ENCODE data around the gene CACNA1E. TPM values are rescaled to one million over a fixed set of nuclear protein-coding genes. Genes with fewer than 3 reads are reported as not detected.

CACNA1E gene
- total RNA-seq, 1 donor, result not detected

DNA sequence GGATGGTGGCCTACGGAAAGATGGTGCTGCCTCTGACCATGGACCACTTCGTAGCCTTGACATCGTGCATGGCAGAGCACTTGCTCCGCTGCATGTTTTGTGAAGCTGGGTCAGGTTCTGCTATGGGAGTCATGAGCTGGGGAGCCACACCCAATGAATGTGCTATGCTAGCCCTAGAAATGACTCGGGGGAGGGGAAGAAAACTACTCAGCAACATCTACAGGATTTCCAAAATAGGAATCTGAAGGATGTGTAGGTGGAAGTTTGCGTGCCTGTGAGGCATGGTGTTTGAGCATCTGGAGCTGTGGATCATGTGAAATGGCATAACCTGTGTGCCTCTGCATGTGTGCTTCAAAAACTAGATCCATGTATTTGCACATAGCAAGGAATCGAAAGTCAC is 247.3 kb downstream of the CACNA1E start:
- no peak for DNase-seq (ENCODE audit: low read depth)
- H3K4me3 ChIP-seq (ENCODE audit: low read depth, low read length), result no peak overlapping the region
- TF ChIP-seq, protein P1, sequence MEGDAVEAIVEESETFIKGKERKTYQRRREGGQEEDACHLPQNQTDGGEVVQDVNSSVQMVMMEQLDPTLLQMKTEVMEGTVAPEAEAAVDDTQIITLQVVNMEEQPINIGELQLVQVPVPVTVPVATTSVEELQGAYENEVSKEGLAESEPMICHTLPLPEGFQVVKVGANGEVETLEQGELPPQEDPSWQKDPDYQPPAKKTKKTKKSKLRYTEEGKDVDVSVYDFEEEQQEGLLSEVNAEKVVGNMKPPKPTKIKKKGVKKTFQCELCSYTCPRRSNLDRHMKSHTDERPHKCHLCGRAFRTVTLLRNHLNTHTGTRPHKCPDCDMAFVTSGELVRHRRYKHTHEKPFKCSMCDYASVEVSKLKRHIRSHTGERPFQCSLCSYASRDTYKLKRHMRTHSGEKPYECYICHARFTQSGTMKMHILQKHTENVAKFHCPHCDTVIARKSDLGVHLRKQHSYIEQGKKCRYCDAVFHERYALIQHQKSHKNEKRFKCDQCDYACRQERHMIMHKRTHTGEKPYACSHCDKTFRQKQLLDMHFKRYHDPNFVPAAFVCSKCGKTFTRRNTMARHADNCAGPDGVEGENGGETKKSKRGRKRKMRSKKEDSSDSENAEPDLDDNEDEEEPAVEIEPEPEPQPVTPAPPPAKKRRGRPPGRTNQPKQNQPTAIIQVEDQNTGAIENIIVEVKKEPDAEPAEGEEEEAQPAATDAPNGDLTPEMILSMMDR (IDR thresholded peaks at IDR 0.05; ENCODE audit: insufficient read depth, low read length), result no peak

DNA sequence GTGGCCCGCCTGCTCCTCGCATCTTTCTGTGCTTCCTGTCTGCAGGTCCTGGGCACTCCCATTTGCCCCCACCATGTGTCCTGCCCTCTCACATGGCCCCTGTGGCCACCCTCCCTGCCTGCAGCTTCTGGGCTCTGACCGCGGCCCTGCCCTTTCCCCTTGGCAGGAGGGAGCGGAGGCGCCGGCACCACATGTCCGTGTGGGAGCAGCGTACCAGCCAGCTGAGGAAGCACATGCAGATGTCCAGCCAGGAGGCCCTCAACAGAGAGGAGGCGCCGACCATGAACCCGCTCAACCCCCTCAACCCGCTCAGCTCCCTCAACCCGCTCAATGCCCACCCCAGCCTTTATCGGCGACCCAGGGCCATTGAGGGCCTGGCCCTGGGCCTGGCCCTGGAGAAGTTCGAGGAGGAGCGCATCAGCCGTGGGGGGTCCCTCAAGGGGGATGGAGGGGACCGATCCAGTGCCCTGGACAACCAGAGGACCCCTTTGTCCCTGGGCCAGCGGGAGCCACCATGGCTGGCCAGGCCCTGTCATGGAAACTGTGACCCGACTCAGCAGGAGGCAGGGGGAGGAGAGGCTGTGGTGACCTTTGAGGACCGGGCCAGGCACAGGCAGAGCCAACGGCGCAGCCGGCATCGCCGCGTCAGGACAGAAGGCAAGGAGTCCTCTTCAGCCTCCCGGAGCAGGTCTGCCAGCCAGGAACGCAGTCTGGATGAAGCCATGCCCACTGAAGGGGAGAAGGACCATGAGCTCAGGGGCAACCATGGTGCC is 249.1 kb downstream of the CACNA1E start:
- TF ChIP-seq, protein P1 (IDR thresholded peaks at IDR 0.05; ENCODE audit: insufficient read depth, low read length), result no peak
- DNase-seq (ENCODE audit: low read depth), result no peak
- H3K4me3 ChIP-seq (ENCODE audit: low read depth, low read length), result no peak overlapping the region

DNA sequence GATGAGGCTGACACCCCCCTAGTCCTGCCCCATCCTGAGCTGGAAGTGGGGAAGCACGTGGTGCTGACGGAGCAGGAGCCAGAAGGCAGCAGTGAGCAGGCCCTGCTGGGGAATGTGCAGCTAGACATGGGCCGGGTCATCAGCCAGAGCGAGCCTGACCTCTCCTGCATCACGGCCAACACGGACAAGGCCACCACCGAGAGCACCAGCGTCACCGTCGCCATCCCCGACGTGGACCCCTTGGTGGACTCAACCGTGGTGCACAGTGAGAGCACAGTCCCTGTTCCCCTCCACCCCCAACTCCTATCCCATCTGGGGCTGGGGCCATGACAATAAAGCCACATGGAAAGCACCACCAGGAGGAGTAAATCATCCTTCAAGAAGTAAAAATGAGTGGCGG is 250.2 kb downstream of the CACNA1E start:
- DNase-seq (ENCODE audit: low read depth), result no peak
- TF ChIP-seq, protein P1 (IDR thresholded peaks at IDR 0.05; ENCODE audit: insufficient read depth, low read length), result no peak
- no peak overlapping the region for H3K4me3 ChIP-seq (ENCODE audit: low read depth, low read length)

DNA sequence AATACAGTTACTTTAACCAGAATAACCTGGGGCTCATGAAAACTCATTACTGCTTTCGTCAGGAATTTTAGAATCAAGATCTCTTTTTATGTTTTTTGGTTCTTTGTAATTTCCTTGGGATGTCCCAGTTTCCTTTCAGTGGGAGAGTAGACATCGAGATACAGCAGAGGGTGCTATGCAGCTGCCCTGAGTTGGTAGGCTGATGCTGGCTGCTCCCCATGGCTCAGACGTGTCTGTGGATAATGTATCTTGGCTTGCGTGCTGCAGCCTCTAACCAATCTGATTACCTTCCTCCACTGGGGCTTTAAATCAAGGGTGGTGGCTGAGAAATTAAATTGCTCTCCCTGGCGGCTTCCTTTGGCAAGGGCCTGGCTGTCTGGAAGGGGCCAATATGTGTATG is 253.7 kb downstream of the CACNA1E start:
- TF ChIP-seq, protein P1 (IDR thresholded peaks at IDR 0.05; ENCODE audit: insufficient read depth, low read length), result no peak
- DNase-seq (ENCODE audit: low read depth), result no peak
- no peak overlapping the region for H3K4me3 ChIP-seq (ENCODE audit: low read depth, low read length)

DNA sequence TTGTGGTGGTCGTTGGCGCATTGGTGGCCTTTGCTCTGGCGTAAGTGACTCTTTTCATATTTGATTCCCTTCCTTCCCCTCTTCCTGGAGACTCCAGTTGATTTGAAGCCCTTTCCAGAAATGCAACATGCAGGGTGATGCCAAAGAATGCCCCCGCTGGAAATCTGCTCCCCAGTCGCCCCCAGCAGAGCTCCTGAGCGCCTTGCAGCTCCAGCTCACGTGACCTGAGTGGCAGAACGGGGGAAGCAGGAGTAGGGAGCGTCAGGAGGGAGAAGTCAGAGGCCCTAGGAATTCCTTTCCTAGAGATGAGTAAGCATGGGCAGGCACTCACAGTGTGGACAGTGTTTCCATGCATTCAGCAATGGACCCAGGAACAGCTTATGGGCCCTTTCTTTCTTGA is 255.9 kb downstream of the CACNA1E start:
- TF ChIP-seq, protein P1 (IDR thresholded peaks at IDR 0.05; ENCODE audit: insufficient read depth, low read length), result no peak
- no peak for DNase-seq (ENCODE audit: low read depth)

DNA sequence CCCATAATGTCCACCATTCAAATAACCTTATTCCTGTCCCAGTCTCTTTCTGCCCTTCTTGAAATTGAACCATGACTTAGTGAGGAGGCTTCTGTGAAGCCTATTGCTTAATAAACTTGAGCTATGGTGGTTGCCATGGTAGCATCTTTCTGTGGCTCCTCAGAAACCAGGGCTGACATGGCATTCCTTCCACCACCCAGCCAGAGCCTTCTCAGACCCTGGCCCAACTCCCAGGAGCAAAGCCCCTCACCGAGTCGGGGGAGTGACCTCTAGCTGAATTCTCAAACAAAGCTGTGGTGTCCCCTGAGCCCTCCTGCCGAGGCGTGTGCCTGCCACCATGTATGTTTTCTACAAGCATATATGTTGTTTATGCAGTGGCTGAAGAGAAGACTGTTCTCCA is 259.1 kb downstream of the CACNA1E start:
- no peak for DNase-seq (ENCODE audit: low read depth)
- H3K4me3 ChIP-seq (ENCODE audit: low read depth, low read length), result no peak overlapping the region
- TF ChIP-seq, protein P1 (IDR thresholded peaks at IDR 0.05; ENCODE audit: insufficient read depth, low read length), result no peak

More for the DNA sequence above, 255.9 kb downstream of the CACNA1E start:
- no peak overlapping the region for H3K4me3 ChIP-seq (ENCODE audit: low read depth, low read length)

Data from fibroblast of the aortic adventitia (primary cell).